Glomerular endothelial cell (primary cell): Measurements from ENCODE around the gene TRAM2. TPM values are rescaled to one million over a fixed set of nuclear protein-coding genes. Genes with fewer than 3 reads are reported as not detected.

ENCODE experiments used
- DNase-seq: peaks from one replicate; pipeline ENCODE4 v3.0.0-alpha.2; 2011; ENCODE audit warnings: low read depth, low spot score; ENCODE audit errors: extremely low read depth
- total RNA-seq: library from RNA; depleted of rRNA; stranded (reverse); fragments of >200 nt; gene quantifications from 2 replicates; pipeline ENCODE4 v1.2.3, GENCODE V29; 2015

The TRAM2 gene
- total RNA-seq, 1 donor from 2014 or later: 99.0 TPM

GRCh38 chr6:52513464-52513863 lies 63.4 kb downstream of the TRAM2 start:
- no peak for DNase-seq

- no peak for DNase-seq
These were observed 64.7 kb downstream of the TRAM2 start for GRCh38 chr6:52512199-52512598.

GRCh38 chr6:52511572-52512151 lies 65.2 kb downstream of the TRAM2 start:
- no peak for DNase-seq

- no peak for DNase-seq
These were observed 65.7 kb downstream of the TRAM2 start for GRCh38 chr6:52511163-52511562.

GRCh38 chr6:52510213-52510562 lies 66.7 kb downstream of the TRAM2 start:
- no peak for DNase-seq

GRCh38 chr6:52509281-52510212 lies 67.3 kb downstream of the TRAM2 start:
- DNase-seq: no peak

- DNase-seq: no peak
These were observed 68.6 kb downstream of the TRAM2 start for GRCh38 chr6:52508261-52508739.

GRCh38 chr6:52507557-52508260 lies 69.2 kb downstream of the TRAM2 start:
- no peak for DNase-seq

GRCh38 chr6:52506476-52506875 lies 70.4 kb downstream of the TRAM2 start:
- DNase-seq: no peak

GRCh38 chr6:52505726-52506409 lies 71.0 kb downstream of the TRAM2 start:
- no peak for DNase-seq

GRCh38 chr6:52504782-52505136 lies 72.1 kb downstream of the TRAM2 start:
- no peak for DNase-seq

- no peak for DNase-seq
These were observed 72.7 kb downstream of the TRAM2 start for GRCh38 chr6:52503851-52504781.

GRCh38 chr6:52503323-52503747 lies 73.5 kb downstream of the TRAM2 start:
- no peak for DNase-seq

- no peak for DNase-seq
These were observed 74.4 kb downstream of the TRAM2 start for GRCh38 chr6:52502306-52503029.

- DNase-seq: no peak
These were observed 76.4 kb downstream of the TRAM2 start for GRCh38 chr6:52500238-52501129.

- DNase-seq: no peak
These were observed 77.1 kb downstream of the TRAM2 start for GRCh38 chr6:52499681-52500236.

- DNase-seq: no peak
These were observed 77.8 kb downstream of the TRAM2 start for GRCh38 chr6:52499026-52499425.

- DNase-seq: no peak
These were observed 78.3 kb downstream of the TRAM2 start for GRCh38 chr6:52498538-52499017.
